Fibroblast of the aortic adventitia (primary cell): Measurements from ENCODE around the gene DOCK4. TPM values are rescaled to one million over a fixed set of nuclear protein-coding genes. Genes with fewer than 3 reads are reported as not detected.

Source experiments
- DNase-seq: peaks from one replicate; pipeline ENCODE4 v3.0.0-alpha.2; 2010; ENCODE audit warnings: low read depth
- H3K4me3 ChIP-seq: 2 replicates; pipeline ENCODE4 v1.5.1; 2011; ENCODE audit warnings: low read depth, mild to moderate bottlenecking, control low read depth, low read length, moderate library complexity
- CTCF ChIP-seq: IDR thresholded peaks from 2 replicates; pipeline ENCODE4 v1.5.1; 2011; ENCODE audit warnings: mild to moderate bottlenecking, low read length, control low read depth, inconsistent platforms; ENCODE audit not compliant: insufficient read depth
- total RNA-seq: library from RNA; depleted of rRNA; stranded (reverse); fragments of >200 nt; gene quantifications from 2 replicates; pipeline ENCODE4 v1.2.3, GENCODE V29; 2012; ENCODE audit warnings: low replicate concordance

DOCK4 gene
- total RNA-seq, 1 donor = 25.9 TPM

DNA sequence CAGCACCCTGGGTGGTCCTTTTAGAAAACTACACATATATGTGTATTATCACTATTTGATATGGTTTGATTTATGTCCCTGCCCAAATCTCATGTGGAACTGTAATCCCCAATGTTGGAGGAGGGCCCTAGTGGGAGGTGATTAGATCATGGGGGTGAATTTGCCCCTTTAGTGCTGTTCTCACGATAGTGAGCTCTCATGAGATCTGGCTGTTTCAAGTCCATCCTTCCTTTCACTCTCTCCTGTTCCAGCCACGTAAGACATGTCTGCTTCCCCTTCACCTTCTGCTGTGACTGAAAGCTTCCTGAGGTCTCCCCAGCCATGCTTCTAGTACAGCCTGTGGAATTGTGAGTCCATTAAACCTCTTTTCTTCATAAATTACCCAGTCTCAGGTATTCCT, 37.3 kb downstream of the DOCK4 start:
- no peak for TF ChIP-seq CTCF
- DNase-seq = no peak

GRCh38 chr7:112167147-112167546, 39.1 kb downstream of the DOCK4 start:
- TF ChIP-seq CTCF = no peak
- no peak overlapping the region for H3K4me3 ChIP-seq
- no peak for DNase-seq

More for the DNA sequence above, 37.3 kb downstream of the DOCK4 start:
- H3K4me3 ChIP-seq = no peak overlapping the region

GRCh38 chr7:112162784-112163506, 43.3 kb downstream of the DOCK4 start:
- H3K4me3 ChIP-seq = no peak overlapping the region
- DNase-seq = no peak
- no peak for TF ChIP-seq CTCF

- no peak overlapping the region for H3K4me3 ChIP-seq
- no peak for TF ChIP-seq CTCF
- peak; percentile 59 for DNase-seq
These were observed 43.9 kb downstream of the DOCK4 start for GRCh38 chr7:112162142-112162766.

DNA sequence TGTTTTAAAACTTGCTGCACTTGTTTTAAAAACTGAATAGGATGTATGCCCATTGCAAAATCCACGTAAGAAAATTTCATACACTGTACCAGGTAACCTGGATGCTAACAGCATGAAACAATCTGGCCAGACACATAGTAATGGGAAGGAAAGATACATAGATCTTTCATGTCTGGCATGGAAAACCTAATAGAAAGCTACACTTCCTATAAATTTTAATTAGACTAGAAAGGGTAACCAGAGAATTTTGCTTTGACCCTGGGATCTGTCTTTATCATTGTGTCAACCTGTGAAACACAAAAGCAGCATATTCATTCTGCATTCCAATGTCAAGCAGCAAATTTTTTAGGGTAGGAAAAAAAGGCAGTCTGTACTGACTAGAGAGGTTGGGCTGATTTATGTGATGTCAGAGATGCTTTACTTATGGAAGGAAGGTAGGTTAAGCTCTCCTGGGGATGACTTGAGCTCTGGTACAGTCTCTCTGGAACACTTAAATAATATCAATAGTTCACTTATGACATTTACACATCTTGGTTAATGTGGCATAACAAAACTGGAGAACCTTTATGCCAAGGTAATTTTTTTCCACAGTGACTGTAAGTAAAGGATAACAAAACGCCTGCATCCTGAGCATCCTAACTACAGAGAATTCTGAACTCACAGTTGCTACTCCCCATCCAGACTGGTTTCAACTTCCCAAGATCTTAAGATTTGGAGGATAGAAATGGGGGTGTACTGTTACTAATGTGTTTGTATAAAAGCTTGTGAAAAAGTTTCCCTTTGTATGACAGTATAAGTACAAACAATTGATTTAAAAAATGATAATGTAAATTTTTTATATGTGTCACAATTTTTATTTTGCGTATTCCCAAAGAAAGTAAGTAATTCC, 44.7 kb downstream of the DOCK4 start:
- H3K4me3 ChIP-seq = no peak overlapping the region
- no peak for DNase-seq
- no peak for TF ChIP-seq CTCF

DNA sequence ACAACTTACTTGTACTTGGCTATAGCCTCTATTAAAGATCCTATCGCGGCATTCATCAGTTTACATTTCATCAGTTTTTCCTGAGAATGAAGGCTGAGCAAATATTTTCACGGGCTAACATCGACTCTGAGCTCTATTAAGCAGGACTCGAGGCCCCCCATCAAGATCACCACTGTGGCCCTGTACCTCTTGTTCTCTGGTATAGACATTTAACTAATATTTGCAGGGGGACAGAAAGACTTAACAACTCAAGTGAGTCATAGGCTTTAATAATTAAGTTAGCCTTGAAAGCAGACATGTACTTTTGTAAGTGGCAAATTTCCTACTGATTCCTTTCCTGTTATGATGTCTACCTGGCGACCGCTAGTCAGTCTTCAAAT, 45.4 kb downstream of the DOCK4 start:
- no peak for DNase-seq
- no peak for TF ChIP-seq CTCF
- H3K4me3 ChIP-seq = no peak overlapping the region
